Ramos (cell line): ENCODE results near the gene ZNF827.

Experiments
- in situ Hi-C: fragments of 300-500 bp; cut with MboI; formaldehyde crosslinking; loops from one replicate; pipeline ENCODE4 v1.14.3; 2022; ENCODE audit warnings: low sequenced_read_pairs; ENCODE audit not compliant: unreplicated experiment

The ZNF827 gene, protein sequence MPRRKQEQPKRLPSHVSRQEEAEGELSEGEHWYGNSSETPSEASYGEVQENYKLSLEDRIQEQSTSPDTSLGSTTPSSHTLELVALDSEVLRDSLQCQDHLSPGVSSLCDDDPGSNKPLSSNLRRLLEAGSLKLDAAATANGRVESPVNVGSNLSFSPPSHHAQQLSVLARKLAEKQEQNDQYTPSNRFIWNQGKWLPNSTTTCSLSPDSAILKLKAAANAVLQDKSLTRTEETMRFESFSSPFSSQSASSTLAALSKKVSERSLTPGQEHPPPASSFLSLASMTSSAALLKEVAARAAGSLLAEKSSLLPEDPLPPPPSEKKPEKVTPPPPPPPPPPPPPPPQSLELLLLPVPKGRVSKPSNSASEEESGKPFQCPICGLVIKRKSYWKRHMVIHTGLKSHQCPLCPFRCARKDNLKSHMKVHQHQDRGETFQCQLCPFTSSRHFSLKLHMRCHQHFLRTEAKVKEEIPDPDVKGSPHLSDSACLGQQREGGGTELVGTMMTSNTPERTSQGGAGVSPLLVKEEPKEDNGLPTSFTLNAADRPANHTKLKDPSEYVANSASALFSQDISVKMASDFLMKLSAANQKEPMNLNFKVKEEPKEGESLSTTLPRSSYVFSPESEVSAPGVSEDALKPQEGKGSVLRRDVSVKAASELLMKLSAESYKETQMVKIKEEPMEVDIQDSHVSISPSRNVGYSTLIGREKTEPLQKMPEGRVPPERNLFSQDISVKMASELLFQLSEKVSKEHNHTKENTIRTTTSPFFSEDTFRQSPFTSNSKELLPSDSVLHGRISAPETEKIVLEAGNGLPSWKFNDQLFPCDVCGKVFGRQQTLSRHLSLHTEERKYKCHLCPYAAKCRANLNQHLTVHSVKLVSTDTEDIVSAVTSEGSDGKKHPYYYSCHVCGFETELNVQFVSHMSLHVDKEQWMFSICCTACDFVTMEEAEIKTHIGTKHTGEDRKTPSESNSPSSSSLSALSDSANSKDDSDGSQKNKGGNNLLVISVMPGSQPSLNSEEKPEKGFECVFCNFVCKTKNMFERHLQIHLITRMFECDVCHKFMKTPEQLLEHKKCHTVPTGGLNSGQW

DNA sequence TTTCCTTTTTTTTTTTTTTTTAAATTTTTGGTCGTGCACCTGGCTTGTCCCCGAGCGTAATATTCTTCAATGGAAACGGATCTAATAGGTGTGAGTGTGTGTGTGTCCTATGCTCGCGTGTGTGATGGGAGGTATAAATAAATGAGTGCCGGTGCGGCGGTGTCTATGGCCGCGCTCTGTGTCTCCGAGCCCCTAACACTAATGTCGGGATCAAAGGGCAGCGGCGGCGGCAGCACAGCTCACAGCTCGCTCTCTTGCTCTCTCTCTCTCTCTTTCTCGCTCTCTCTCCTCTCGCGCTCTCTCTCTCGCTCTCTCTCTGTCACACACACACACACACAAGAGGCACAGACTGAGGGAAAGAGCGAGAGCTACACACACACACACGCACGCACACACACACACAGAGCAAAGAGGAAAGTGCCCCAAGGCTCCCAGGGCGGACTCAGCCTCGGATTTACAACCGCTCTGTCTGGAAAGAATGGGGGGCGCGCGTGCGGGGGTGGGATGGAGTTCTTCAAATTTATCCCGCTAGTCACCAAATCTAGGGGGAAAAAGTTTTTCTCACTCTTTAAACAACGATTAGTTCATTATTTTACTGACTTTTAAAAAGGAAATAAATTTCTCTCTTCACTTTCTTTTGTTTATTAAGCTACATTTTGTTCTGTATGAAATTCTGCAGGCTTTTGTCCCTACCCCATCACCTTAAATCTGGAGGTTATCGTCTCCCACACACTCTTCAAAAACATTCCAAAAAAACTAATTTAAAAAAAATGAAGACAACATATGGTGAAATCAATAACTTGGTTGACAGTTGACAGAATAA, at the start of gene ZNF827:
Gene ZNF827, minus strand, starts transcription at position 206 of the 823 bp plus-strand sequence. CDS start 416 bp downstream, outside the sequence.
- in situ Hi-C loops, result no loop called here

DNA sequence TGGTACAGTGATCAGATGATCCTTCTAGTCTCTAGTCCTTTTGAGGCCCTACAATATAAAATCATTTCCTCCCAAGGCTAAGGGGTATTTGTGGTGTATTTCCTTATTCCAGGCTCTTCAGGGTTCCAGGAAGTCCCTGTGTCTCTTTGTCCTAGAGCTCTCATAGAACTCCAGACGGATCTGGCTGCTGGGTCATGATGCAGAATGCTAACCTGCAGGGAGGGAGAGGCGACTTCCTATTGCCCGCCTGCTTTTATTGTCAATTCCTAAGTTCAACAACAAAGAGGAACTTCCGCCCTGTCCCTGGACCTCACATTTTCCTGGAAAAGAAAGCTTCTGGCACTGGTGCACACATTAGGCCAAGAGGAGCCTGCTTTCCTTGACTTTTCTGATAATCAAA, 45.9 kb upstream of the ZNF827 start:
- in situ Hi-C loops, result no loop called here

- in situ Hi-C loops, result no loop called here
Measured at GRCh38 chr4:145982791-145983190, 44.2 kb upstream of the ZNF827 start.

DNA sequence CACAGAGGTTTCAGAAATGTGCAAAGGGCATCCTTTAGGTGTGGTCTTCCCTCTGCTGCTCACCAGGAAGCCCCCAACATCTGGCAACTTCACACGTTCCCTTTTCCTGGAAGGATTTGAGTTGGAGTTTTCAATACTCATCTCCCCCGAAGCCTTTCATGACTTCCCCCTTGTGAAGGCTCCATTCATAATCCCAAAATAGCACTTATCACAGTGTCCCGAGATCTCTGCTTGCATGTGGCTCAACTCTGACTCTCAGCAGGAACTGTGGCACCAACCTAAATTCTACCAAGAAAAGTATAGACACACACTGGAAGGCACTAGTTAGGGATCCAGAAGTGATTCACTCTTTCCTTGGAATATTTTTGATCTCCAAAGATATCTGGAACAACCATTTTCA, 40.5 kb upstream of the ZNF827 start:
- in situ Hi-C loops, result no loop called here

- in situ Hi-C loops, result no loop called here
Measured at GRCh38 chr4:145976680-145977079, 38.1 kb upstream of the ZNF827 start.

- in situ Hi-C loops, result no loop called here
Measured at GRCh38 chr4:145960012-145960411, 21.4 kb upstream of the ZNF827 start.

DNA sequence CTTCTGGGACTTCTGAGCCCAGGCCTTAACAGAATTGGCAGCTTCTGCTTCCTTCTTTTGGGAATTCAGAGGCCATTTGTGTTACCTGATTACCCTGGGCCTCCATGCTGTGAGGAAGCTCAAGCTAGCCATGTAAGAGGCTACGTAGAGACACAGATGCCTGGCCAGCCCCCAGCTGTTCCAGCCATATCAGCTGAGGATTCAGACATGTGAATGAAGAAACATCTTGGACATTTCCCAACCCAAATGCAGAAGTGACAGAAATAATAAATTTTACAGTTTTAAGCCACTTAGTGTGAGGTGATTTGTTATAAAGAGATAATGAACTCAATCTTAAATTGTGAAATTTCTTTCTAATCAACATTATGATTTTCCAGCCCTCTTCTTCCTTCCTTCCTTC, 18.7 kb upstream of the ZNF827 start:
- in situ Hi-C loops, result no loop called here

GRCh38 chr4:145956288-145956890, 17.8 kb upstream of the ZNF827 start:
- in situ Hi-C loops, result no loop called here

- in situ Hi-C loops, result no loop called here
Measured at GRCh38 chr4:145954924-145955339, 16.3 kb upstream of the ZNF827 start.

GRCh38 chr4:145951931-145952330, 13.3 kb upstream of the ZNF827 start:
- in situ Hi-C loops, result no loop called here

DNA sequence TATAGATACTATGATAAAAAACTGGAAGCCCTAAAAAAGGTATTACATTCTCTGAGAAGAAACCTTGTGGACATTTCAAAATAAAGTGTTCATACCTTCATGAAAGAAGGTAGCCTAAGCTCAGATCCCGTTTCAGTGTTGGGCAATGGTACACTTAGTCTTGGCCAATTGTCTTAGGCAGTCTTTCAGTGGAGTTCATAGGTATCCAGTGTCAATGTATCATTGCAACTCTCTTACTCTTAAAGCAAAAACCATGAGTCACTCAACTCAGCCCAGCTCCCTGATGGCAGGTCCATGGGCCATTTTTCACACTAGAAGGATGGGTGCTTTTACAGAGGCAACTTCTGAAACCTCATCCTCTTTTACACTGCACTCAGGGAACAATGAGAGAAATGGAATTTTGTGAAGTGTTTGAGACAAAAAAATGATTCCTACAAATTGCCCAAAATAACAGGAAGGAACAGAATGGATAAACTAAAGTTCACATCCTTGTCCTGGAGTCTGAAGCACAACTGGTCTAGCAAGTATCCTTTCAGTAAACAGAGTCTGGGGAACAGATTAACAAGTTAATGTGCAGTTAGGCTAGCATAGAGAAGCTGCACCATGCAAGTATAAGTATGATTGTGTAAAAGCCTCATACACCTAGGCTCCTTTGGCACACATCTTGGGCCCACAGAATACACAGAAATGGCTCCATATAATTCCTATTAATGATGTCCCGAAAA, 7.0 kb upstream of the ZNF827 start:
- in situ Hi-C loops, result no loop called here

GRCh38 chr4:145944886-145945285, 6.3 kb upstream of the ZNF827 start:
- in situ Hi-C loops, result no loop called here

DNA sequence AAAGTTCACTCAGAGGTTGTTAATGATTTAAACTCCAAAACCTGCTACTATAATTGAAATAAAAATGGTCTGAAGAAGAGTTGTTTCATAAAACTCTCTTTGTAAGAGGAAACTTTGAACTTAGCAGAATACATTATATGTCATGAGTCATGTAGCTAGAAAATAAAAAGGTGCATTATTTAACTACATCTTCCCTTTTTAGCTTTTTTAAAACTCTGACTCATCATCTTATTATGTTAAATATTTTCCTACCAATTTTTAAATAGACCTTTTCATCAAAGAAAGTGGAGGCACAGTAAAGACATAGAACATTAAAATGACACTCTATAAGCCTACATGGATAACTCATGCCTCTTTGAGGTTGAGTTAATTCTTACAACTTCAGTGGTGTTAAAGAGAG, 1.2 kb upstream of the ZNF827 start:
- in situ Hi-C loops, result no loop called here

GRCh38 chr4:145939441-145939750, 773 bp upstream of the ZNF827 start:
- in situ Hi-C loops, result no loop called here

GRCh38 chr4:145937971-145938611, 532 bp downstream of the ZNF827 start:
- in situ Hi-C loops, result no loop called here

- in situ Hi-C loops, result no loop called here
Measured at GRCh38 chr4:145936997-145937901, 1.4 kb downstream of the ZNF827 start.

DNA sequence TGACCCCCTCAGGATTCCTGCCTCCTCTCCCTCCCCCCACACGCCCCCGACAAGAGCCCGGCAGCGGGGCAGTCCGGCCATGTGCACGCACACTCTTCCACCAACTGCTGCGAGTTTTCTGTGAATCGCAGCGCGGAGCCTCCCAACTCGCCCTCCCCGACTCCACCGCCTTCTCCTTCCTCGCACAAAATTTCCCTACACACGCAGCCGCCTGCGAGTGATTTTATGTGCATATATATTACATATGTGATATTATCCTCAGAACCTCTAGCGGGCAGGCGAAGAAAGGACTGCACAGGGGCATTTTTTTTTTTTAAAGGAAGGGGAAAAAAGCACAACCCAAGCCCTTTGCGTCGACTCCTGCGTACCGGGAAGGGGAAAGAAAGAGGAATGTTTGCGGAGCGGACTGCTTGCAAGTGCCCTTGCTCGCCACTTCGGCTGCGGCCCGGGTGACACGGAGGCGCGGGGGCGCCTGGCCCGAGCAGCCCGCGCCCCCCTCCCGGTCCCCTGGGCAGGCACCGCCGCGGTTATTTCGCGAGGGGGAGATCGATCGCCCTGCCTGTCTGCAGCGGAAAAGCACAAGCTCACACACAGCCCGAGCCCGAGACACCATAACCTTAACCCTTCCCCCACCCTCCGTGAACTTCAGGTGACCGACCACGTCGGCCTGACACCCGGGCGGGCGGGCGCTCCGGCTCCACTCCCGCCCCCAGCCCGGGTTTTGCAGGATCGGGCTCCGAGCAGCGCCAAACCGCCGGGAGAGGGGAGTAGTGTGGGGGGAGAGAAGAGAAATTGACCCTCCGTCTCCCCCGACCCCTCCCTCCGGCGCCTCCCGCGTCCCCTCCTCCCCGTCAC, 2.3 kb downstream of the ZNF827 start:
- in situ Hi-C loops, result no loop called here
